Mesenchymal stem cell (in vitro differentiated cells and primary cell): Measurements from ENCODE around the gene PTPRR.

Experiments used
- DNase-seq: peaks from one replicate; pipeline ENCODE4 v3.0.0-alpha.2; 2013
- H2AFZ ChIP-seq: one replicate; pipeline ENCODE4 v1.6.1; 2013; ENCODE audit warnings: low read depth, mild to moderate bottlenecking, control low read depth, inconsistent platforms, low read length, moderate library complexity
- H2AK5ac ChIP-seq: 2 replicates; pipeline ENCODE4 v1.6.1; 2013; ENCODE audit warnings: low read length, moderate library complexity, mild to moderate bottlenecking, inconsistent platforms; ENCODE audit not compliant: severe bottlenecking
- H2BK120ac ChIP-seq: one replicate; pipeline ENCODE4 v1.6.1; 2013; ENCODE audit warnings: low read depth, mild to moderate bottlenecking, inconsistent platforms, low read length, moderate library complexity
- H2BK12ac ChIP-seq, 2 experiments: one replicate each; pipeline ENCODE4 v1.6.1; 2013; ENCODE audit warnings: inconsistent platforms in 2 of 2, low read length in 2 of 2, mild to moderate bottlenecking in 2 of 2, moderate library complexity in 2 of 2, control low read depth in 1 of 2
- H2BK15ac ChIP-seq: one replicate; pipeline ENCODE4 v1.6.1; 2013; ENCODE audit warnings: mild to moderate bottlenecking, low read depth, inconsistent platforms; ENCODE audit not compliant: poor library complexity, severe bottlenecking
- H2BK5ac ChIP-seq: 2 replicates; pipeline ENCODE4 v1.6.1; 2013; ENCODE audit warnings: low read depth, mild to moderate bottlenecking, low read length, control low read depth, inconsistent platforms; ENCODE audit not compliant: poor library complexity, severe bottlenecking
- H3K14ac ChIP-seq, 2 experiments: one replicate each; pipeline ENCODE4 v1.6.1; 2013; ENCODE audit warnings: inconsistent platforms in 2 of 2, low read length in 2 of 2, control low read depth in 1 of 2, mild to moderate bottlenecking in 1 of 2, moderate library complexity in 1 of 2
- H3K18ac ChIP-seq, 2 experiments: one replicate each; pipeline ENCODE4 v1.6.1; 2013; ENCODE audit warnings: inconsistent platforms in 2 of 2, low read length in 2 of 2, control low read depth in 1 of 2, low read depth in 1 of 2, mild to moderate bottlenecking in 1 of 2
- H3K23ac ChIP-seq, 2 experiments: one replicate each; pipeline ENCODE4 v1.6.1; 2013; ENCODE audit warnings: inconsistent platforms in 2 of 2, low read length in 2 of 2, mild to moderate bottlenecking in 2 of 2, moderate library complexity in 2 of 2, control low read depth in 1 of 2
- H3K27ac ChIP-seq: 2 replicates; pipeline ENCODE4 v1.5.1; 2013; ENCODE audit warnings: mild to moderate bottlenecking, moderate library complexity, low read length, control low read depth, inconsistent platforms; ENCODE audit not compliant: poor library complexity, severe bottlenecking
- H3K27me3 ChIP-seq, 2 experiments: 2 replicates each; pipeline versions ENCODE4 v1.6.1 to v1.7.0; 2013; ENCODE audit warnings: low read length in 2 of 2, mild to moderate bottlenecking in 2 of 2, moderate library complexity in 2 of 2, control low read depth in 1 of 2, inconsistent platforms in 1 of 2; ENCODE audit not compliant: control insufficient read depth in 1 of 2, insufficient read depth in 1 of 2
- H3K36me3 ChIP-seq, 2 experiments: 2 replicates each; pipeline versions ENCODE4 v1.6.1 to v1.7.0; 2013; ENCODE audit warnings: low read length in 2 of 2, control low read depth in 1 of 2, inconsistent platforms in 1 of 2, low read depth in 1 of 2, mild to moderate bottlenecking in 1 of 2; ENCODE audit not compliant: insufficient read depth in 2 of 2, control insufficient read depth in 1 of 2
- H3K4ac ChIP-seq, 2 experiments: one replicate each; pipeline ENCODE4 v1.6.1; 2013; ENCODE audit warnings: inconsistent platforms in 2 of 2, low read length in 2 of 2, mild to moderate bottlenecking in 2 of 2, moderate library complexity in 2 of 2, control low read depth in 1 of 2, low read depth in 1 of 2
- H3K4me1 ChIP-seq: 2 replicates; pipeline ENCODE4 v1.6.1; 2013; ENCODE audit warnings: low read depth, low read length, control low read depth; ENCODE audit not compliant: control insufficient read depth, insufficient read depth
- H3K4me2 ChIP-seq: 2 replicates; pipeline ENCODE4 v1.6.1; 2013; ENCODE audit warnings: low read length, mild to moderate bottlenecking, inconsistent platforms; ENCODE audit not compliant: poor library complexity, severe bottlenecking
- H3K4me3 ChIP-seq, 2 experiments: 2 replicates each; pipeline versions ENCODE4 v1.5.1 to v1.7.0; 2013; ENCODE audit warnings: low read length in 2 of 2, mild to moderate bottlenecking in 2 of 2, control low read depth in 1 of 2, low read depth in 1 of 2; ENCODE audit not compliant: insufficient read depth in 1 of 2
- H3K79me1 ChIP-seq: replicated peaks from 2 replicates; pipeline ENCODE4 v1.6.1; 2013; ENCODE audit warnings: mild to moderate bottlenecking, control low read depth, low read length, inconsistent platforms; ENCODE audit not compliant: poor library complexity, severe bottlenecking
- H3K9ac ChIP-seq: 2 replicates; pipeline ENCODE4 v1.7.0; 2013; ENCODE audit warnings: mild to moderate bottlenecking, low read length, moderate library complexity
- H3K9me3 ChIP-seq: 2 replicates; pipeline ENCODE4 v1.7.0; 2013; ENCODE audit warnings: mild to moderate bottlenecking, low read length; ENCODE audit not compliant: control insufficient read depth
- H4K8ac ChIP-seq: one replicate; pipeline ENCODE4 v1.6.1; 2013; ENCODE audit warnings: inconsistent platforms, mild to moderate bottlenecking, low read length, moderate library complexity
- H4K91ac ChIP-seq: one replicate; pipeline ENCODE4 v1.6.1; 2013; ENCODE audit warnings: mild to moderate bottlenecking, low read length, inconsistent platforms
- WGBS: methylation state at CpG from one replicate; pipeline ENCODE4 v1.1.7; 2013; ENCODE audit warnings: mixed read lengths; 5-methylcytosine and 5-hydroxymethylcytosine counted together

Gene PTPRR

DNA sequence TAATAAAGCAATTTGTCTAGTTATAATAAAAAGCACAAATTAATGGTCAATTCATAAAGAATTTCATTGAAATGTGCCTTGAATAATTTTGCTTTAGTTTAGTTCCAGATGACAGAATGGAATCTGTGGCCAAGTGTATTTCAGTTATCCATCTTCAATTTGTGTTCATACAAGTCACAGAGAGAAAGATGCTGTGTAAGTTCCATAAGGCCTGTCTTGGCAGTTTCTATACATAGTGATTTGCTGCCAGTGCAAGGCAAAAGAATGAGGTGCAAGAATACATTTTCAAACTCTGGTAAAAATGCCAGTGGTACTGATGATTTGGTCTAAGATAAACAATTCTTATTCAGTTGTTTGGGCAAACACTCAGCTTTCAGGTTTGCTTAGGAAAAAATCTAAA lies 149.0 kb downstream of the PTPRR start:
- Histone ChIP-seq H2BK5ac (no peak overlapping the region), H2BK120ac (no peak overlapping the region), H3K79me1 (no peaks in the 10 kb centered on the region), H3K27ac (no peak overlapping the region), H3K27me3 (peaks cover 0 to 3% of the 10 kb centered on the region in 2 experiments), H2BK12ac (no peak overlapping the region), H3K36me3 (no peaks in the 10 kb centered on the region), H4K91ac (no peak overlapping the region), H3K14ac (no peak overlapping the region), H3K23ac (no peak overlapping the region), H2AK5ac (no peak overlapping the region), H3K4me2 (no peak overlapping the region), H3K9me3 (no peaks in the 10 kb centered on the region), H3K18ac (no peak overlapping the region), H3K4ac (no peak overlapping the region), H3K4me3 (no peak overlapping the region), H3K9ac (no peak overlapping the region), H2BK15ac (no peak overlapping the region), H2AFZ (no peak overlapping the region), H4K8ac (no peak overlapping the region), H3K4me1 (no peaks in the 10 kb centered on the region)
- no peak for DNase-seq

GRCh38 chr12:70763666-70764065 lies 156.9 kb downstream of the PTPRR start:
- no peaks in the 10 kb centered on the region for H3K36me3 ChIP-seq
- H2BK5ac ChIP-seq, result no peak overlapping the region
- no peak overlapping the region for H3K4me2 ChIP-seq
- H4K8ac ChIP-seq, result no peak overlapping the region
- no peaks in the 10 kb centered on the region for H3K27me3 ChIP-seq
- H2AFZ ChIP-seq, result no peak overlapping the region
- H3K4me1 ChIP-seq, result no peaks in the 10 kb centered on the region
- H3K14ac ChIP-seq, result no peak overlapping the region
- no peak overlapping the region for H3K27ac ChIP-seq
- no peak overlapping the region for H4K91ac ChIP-seq
- no peak overlapping the region for H2AK5ac ChIP-seq
- H3K79me1 ChIP-seq, result no peaks in the 10 kb centered on the region
- no peak overlapping the region for H3K18ac ChIP-seq
- no peak overlapping the region for H3K4me3 ChIP-seq
- H3K9ac ChIP-seq, result no peak overlapping the region
- H2BK12ac ChIP-seq, result no peak overlapping the region
- H3K9me3 ChIP-seq, result no peaks in the 10 kb centered on the region
- no peak for DNase-seq
- H2BK120ac ChIP-seq, result no peak overlapping the region
- no peak overlapping the region for H3K23ac ChIP-seq
- 83% methylated on average over 1 of the region's 2 CpGs for WGBS
- no peak overlapping the region for H2BK15ac ChIP-seq
- no peak overlapping the region for H3K4ac ChIP-seq

GRCh38 chr12:70762000-70762399 lies 158.5 kb downstream of the PTPRR start:
- no peak overlapping the region for H3K9ac ChIP-seq
- no peak overlapping the region for H3K23ac ChIP-seq
- H3K36me3 ChIP-seq, result no peaks in the 10 kb centered on the region
- H2BK12ac ChIP-seq, result no peak overlapping the region
- no peaks in the 10 kb centered on the region for H3K79me1 ChIP-seq
- no peak overlapping the region for H3K4me3 ChIP-seq
- H3K4me1 ChIP-seq, result no peaks in the 10 kb centered on the region
- H3K4me2 ChIP-seq, result no peak overlapping the region
- H3K14ac ChIP-seq, result no peak overlapping the region
- H3K27ac ChIP-seq, result no peak overlapping the region
- H3K18ac ChIP-seq, result no peak overlapping the region
- H2BK15ac ChIP-seq, result no peak overlapping the region
- no peak overlapping the region for H2AK5ac ChIP-seq
- no peak overlapping the region for H2BK120ac ChIP-seq
- no peaks in the 10 kb centered on the region for H3K9me3 ChIP-seq
- H3K27me3 ChIP-seq, result no peaks in the 10 kb centered on the region
- H2BK5ac ChIP-seq, result no peak overlapping the region
- no peak overlapping the region for H3K4ac ChIP-seq
- no peak overlapping the region for H4K8ac ChIP-seq
- no peak overlapping the region for H4K91ac ChIP-seq
- 71% methylated on average over 1 of the region's 2 CpGs for WGBS
- H2AFZ ChIP-seq, result no peak overlapping the region
- no peak for DNase-seq

DNA sequence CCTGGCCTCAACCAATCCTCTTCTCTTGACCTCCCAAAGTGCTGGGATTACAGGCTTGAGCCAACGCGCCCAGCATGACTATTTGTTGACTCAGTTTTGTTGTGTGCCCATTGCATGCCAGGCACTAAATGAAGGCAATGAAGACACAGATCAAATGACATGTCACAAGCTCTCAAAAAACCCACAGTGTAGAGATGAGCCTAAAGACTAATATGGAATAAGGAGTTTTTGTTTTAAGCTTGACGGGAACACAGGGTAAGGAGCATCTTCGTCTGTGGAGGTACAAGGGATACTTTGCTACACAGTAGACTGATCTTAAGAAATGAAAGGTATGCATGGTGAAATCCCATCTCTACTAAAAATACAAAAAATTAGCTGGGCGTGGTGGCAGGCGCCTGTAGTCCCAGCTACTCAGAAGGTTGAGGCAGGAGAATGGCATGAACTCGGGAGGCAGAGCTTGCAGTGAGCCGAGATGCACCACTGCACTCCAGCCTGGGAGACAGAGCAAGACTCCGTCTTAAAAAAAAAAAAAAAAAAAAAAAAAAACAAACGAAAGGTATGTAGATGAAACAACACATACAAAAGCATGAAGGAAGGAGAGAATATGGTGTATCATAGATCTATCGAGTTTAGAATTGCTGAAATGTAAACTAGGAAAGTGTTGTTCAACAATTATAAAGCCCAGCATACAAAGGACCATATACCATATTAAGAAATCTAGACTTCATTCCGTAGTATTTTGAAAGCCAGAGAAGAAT lies 161.2 kb downstream of the PTPRR start:
- H3K4ac ChIP-seq, result no peak overlapping the region
- no peaks in the 10 kb centered on the region for H3K9me3 ChIP-seq
- H3K4me3 ChIP-seq, result no peak overlapping the region
- H3K23ac ChIP-seq, result no peak overlapping the region
- no peaks in the 10 kb centered on the region for H3K79me1 ChIP-seq
- no peak for DNase-seq
- H2AFZ ChIP-seq, result no peak overlapping the region
- H3K14ac ChIP-seq, result no peak overlapping the region
- no peaks in the 10 kb centered on the region for H3K27me3 ChIP-seq
- no peak overlapping the region for H2BK120ac ChIP-seq
- H3K4me2 ChIP-seq, result no peak overlapping the region
- H2BK5ac ChIP-seq, result no peak overlapping the region
- H2BK15ac ChIP-seq, result no peak overlapping the region
- no peak overlapping the region for H2BK12ac ChIP-seq
- no peak overlapping the region for H3K18ac ChIP-seq
- no peak overlapping the region for H3K9ac ChIP-seq
- no peak overlapping the region for H4K91ac ChIP-seq
- WGBS, result 95% methylated on average over 8 of the region's 12 CpGs
- H3K4me1 ChIP-seq, result no peaks in the 10 kb centered on the region
- H3K36me3 ChIP-seq, result no peaks in the 10 kb centered on the region
- H4K8ac ChIP-seq, result no peak overlapping the region
- H3K27ac ChIP-seq, result no peak overlapping the region
- H2AK5ac ChIP-seq, result no peak overlapping the region
